GM23338 (cell line): ENCODE measurements around the gene PLAAT3. TPM values are rescaled to one million over a fixed set of nuclear protein-coding genes. Genes with fewer than 3 reads are reported as not detected.

Source experiments
- ATAC-seq: fragments of 200-7000 bp; cut with Tn5 transposase; 3 replicates; pipeline ENCODE4 v1.9.1; 2020
- DNase-seq: peaks from one replicate; pipeline ENCODE4 v3.0.0-alpha.2; 2015; ENCODE audit warnings: low spot score
- H2AFZ ChIP-seq: fragments of 200-600 bp; sonication (generic); 2 replicates; pipeline ENCODE4 v1.8.0; 2016; ENCODE audit warnings: antibody characterized with exemption, mild to moderate bottlenecking, moderate library complexity
- H3F3A ChIP-seq: fragments of 200-600 bp; sonication (generic); replicated peaks from 2 replicates; pipeline ENCODE4 v1.8.0; 2017; ENCODE audit warnings: antibody characterized with exemption, mixed run types, low read depth
- H3K27ac ChIP-seq: fragments of 200-600 bp; sonication (generic); 2 replicates; pipeline ENCODE4 v1.6.1; 2016; ENCODE audit warnings: low read depth
- H3K27me3 ChIP-seq: fragments of 200-600 bp; sonication (generic); 2 replicates; pipeline ENCODE4 v1.8.0; 2016; ENCODE audit warnings: mild to moderate bottlenecking, mixed run types, moderate library complexity; ENCODE audit not compliant: insufficient read depth
- H3K36me3 ChIP-seq: fragments of 200-600 bp; sonication (generic); 2 replicates; pipeline ENCODE4 v1.8.0; 2016; ENCODE audit warnings: mild to moderate bottlenecking; ENCODE audit not compliant: insufficient read depth
- H3K4me1 ChIP-seq: fragments of 200-600 bp; sonication (generic); 2 replicates; pipeline ENCODE4 v1.8.0; 2016; ENCODE audit warnings: mild to moderate bottlenecking, moderate library complexity; ENCODE audit not compliant: insufficient read depth
- H3K4me2 ChIP-seq: fragments of 200-600 bp; sonication (generic); 2 replicates; pipeline ENCODE4 v1.7.1; 2017; ENCODE audit warnings: mixed run types
- H3K4me3 ChIP-seq: fragments of 200-600 bp; sonication (generic); 2 replicates; pipeline ENCODE4 v1.6.1; 2016; ENCODE audit warnings: mixed run types
- H3K79me2 ChIP-seq: fragments of 200-600 bp; sonication (generic); replicated peaks from 2 replicates; pipeline ENCODE4 v1.8.0; 2017; ENCODE audit warnings: mild to moderate bottlenecking; ENCODE audit not compliant: insufficient read depth
- H3K9me2 ChIP-seq: fragments of 200-600 bp; sonication (generic); 2 replicates; pipeline ENCODE4 v1.8.0; 2017; ENCODE audit not compliant: insufficient read depth
- H4K20me1 ChIP-seq: fragments of 200-600 bp; sonication (generic); replicated peaks from 2 replicates; pipeline ENCODE4 v1.8.0; 2017; ENCODE audit warnings: mild to moderate bottlenecking; ENCODE audit not compliant: insufficient read depth
- H3K27ac Mint-ChIP-seq: 2 replicates; pipeline ENCODE4 v1.8.0; 2020; ENCODE audit warnings: inconsistent platforms, mild to moderate bottlenecking, moderate library complexity, mixed read lengths
- H3K27me3 Mint-ChIP-seq: 3 replicates; pipeline ENCODE4 v1.8.0; 2022; ENCODE audit warnings: low read depth, mild to moderate bottlenecking, moderate library complexity, mixed read lengths, inconsistent platforms; ENCODE audit not compliant: insufficient read depth, poor library complexity
- H3K36me3 Mint-ChIP-seq: 3 replicates; pipeline ENCODE4 v1.8.0; 2021; ENCODE audit warnings: low read depth, mild to moderate bottlenecking, inconsistent platforms, moderate library complexity, mixed read lengths
- H3K4me1 Mint-ChIP-seq: 3 replicates; pipeline ENCODE4 v1.8.0; 2020; ENCODE audit warnings: mild to moderate bottlenecking, inconsistent platforms, mixed read lengths
- H3K4me3 Mint-ChIP-seq: 3 replicates; pipeline ENCODE4 v1.8.0; 2021; ENCODE audit warnings: moderate library complexity, mild to moderate bottlenecking, inconsistent platforms, mixed read lengths
- H3K9me3 Mint-ChIP-seq: 3 replicates; pipeline ENCODE4 v1.8.0; 2020; ENCODE audit warnings: moderate library complexity, mild to moderate bottlenecking, inconsistent platforms, mixed read lengths
- CREB1 ChIP-seq: fragments of 250-450 bp; sonication (Bioruptor Pico); IDR thresholded peaks from 2 replicates; pipeline ENCODE4 v1.5.0; 2020; ENCODE audit warnings: low read depth, mild to moderate bottlenecking, moderate library complexity
- CTCF ChIP-seq, 2 experiments: fragments of 200-600 bp in 1 of 2; sonication (generic) in 1 of 2; conservative IDR thresholded peaks; 2 replicates each; pipeline versions ENCODE4 v1.5.1 to v1.6.1; 2016 to 2017; ENCODE audit warnings: antibody characterized with exemption in 2 of 2, low read depth in 2 of 2, mild to moderate bottlenecking in 2 of 2, moderate library complexity in 1 of 2
- ETS1 ChIP-seq: IDR thresholded peaks from 2 replicates; pipeline ENCODE4 v1.6.1; 2016; ENCODE audit warnings: antibody characterized with exemption
- EZH2 ChIP-seq: fragments of 200-600 bp; sonication (generic); IDR thresholded peaks from one replicate; pipeline ENCODE4 v1.8.0; 2017; ENCODE audit warnings: antibody characterized with exemption, mild to moderate bottlenecking, low read depth; ENCODE audit not compliant: unreplicated experiment
- EZH2phosphoT487 ChIP-seq: fragments of 200-600 bp; sonication (generic); IDR thresholded peaks from one replicate; pipeline ENCODE4 v1.8.1; 2018; ENCODE audit warnings: antibody characterized with exemption; ENCODE audit not compliant: unreplicated experiment
- JUNB ChIP-seq: IDR thresholded peaks from one replicate; pipeline ENCODE4 v1.6.1; 2016; ENCODE audit warnings: antibody characterized with exemption; ENCODE audit not compliant: unreplicated experiment
- NANOG ChIP-seq: IDR thresholded peaks from 2 replicates; pipeline ENCODE4 v1.6.1; 2016; ENCODE audit warnings: antibody characterized with exemption, borderline replicate concordance
- STAT1 ChIP-seq: IDR thresholded peaks from one replicate; pipeline ENCODE4 v1.6.1; 2016; ENCODE audit warnings: antibody characterized with exemption; ENCODE audit not compliant: unreplicated experiment
- ZNF114 ChIP-seq: fragments of 250-450 bp; sonication (Bioruptor Pico); IDR thresholded peaks from 2 replicates; pipeline ENCODE4 v1.5.0; 2020; ENCODE audit warnings: mild to moderate bottlenecking, moderate library complexity
- ZNF331 ChIP-seq: fragments of 250-450 bp; sonication (Bioruptor Pico); IDR thresholded peaks from 2 replicates; pipeline ENCODE4 v1.5.0; 2020; ENCODE audit warnings: low read depth, mild to moderate bottlenecking, moderate library complexity
- ZNF462 ChIP-seq: fragments of 250-450 bp; sonication (Bioruptor Pico); IDR thresholded peaks from 2 replicates; pipeline ENCODE4 v1.5.0; 2020; ENCODE audit warnings: mild to moderate bottlenecking, moderate library complexity
- polyA plus RNA-seq: library from polyadenylated mRNA; unstranded; fragments of >200 nt; fragmentation: Nextera tagmentation; extraction: Ambion mirVana; gene quantifications from 2 replicates; pipeline ENCODE4 v1.2.1, GENCODE V29; 2016
- total RNA-seq: library from RNA; depleted of rRNA; stranded (reverse); fragments of >200 nt; shearing (Covaris generic); gene quantifications from 2 replicates; pipeline ENCODE4 v1.2.3, GENCODE V29; 2014
- TF ChIP-seq, protein P1 (sequence below): IDR thresholded peaks from one replicate; pipeline ENCODE4 v1.6.1; 2018; ENCODE audit warnings: antibody characterized with exemption; ENCODE audit not compliant: unreplicated experiment

The PLAAT3 gene
- total and polyA plus RNA-seq, 2 experiments from 2014 or later: 61.1 to 262 TPM

- no peaks in the 10 kb centered on the region for H3K79me2 ChIP-seq
- peak overlapping the region; percentile 53 for H3K4me2 ChIP-seq
- peak overlapping the region; percentile 30; the same call in 1 of the 3 replicates for H3K4me3 Mint-ChIP-seq
- peak overlapping the region; percentile 26 for H3K4me3 ChIP-seq
- peaks cover 13% of the 10 kb centered on the region for H3K36me3 Mint-ChIP-seq
- TF ChIP-seq STAT1: no peak
- no peak for TF ChIP-seq EZH2
- no peak for TF ChIP-seq JUNB
- TF ChIP-seq CREB1 (CRISPR knock-in tag): no peak
- TF ChIP-seq, protein P1, sequence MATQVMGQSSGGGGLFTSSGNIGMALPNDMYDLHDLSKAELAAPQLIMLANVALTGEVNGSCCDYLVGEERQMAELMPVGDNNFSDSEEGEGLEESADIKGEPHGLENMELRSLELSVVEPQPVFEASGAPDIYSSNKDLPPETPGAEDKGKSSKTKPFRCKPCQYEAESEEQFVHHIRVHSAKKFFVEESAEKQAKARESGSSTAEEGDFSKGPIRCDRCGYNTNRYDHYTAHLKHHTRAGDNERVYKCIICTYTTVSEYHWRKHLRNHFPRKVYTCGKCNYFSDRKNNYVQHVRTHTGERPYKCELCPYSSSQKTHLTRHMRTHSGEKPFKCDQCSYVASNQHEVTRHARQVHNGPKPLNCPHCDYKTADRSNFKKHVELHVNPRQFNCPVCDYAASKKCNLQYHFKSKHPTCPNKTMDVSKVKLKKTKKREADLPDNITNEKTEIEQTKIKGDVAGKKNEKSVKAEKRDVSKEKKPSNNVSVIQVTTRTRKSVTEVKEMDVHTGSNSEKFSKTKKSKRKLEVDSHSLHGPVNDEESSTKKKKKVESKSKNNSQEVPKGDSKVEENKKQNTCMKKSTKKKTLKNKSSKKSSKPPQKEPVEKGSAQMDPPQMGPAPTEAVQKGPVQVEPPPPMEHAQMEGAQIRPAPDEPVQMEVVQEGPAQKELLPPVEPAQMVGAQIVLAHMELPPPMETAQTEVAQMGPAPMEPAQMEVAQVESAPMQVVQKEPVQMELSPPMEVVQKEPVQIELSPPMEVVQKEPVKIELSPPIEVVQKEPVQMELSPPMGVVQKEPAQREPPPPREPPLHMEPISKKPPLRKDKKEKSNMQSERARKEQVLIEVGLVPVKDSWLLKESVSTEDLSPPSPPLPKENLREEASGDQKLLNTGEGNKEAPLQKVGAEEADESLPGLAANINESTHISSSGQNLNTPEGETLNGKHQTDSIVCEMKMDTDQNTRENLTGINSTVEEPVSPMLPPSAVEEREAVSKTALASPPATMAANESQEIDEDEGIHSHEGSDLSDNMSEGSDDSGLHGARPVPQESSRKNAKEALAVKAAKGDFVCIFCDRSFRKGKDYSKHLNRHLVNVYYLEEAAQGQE: no peak
- TF ChIP-seq ZNF114 (CRISPR knock-in tag): no peak
- TF ChIP-seq ZNF462 (CRISPR knock-in tag): no peak
- no peak for TF ChIP-seq ZNF331 (CRISPR knock-in tag)
- no peak for TF ChIP-seq EZH2phosphoT487
- TF ChIP-seq ETS1: no peak
- no peak for TF ChIP-seq NANOG
- TF ChIP-seq CTCF (conservative IDR thresholded peaks at IDR 0.05; ENCODE audit: low read depth in 2 of 2): no peak
- peaks cover 55% of the 10 kb centered on the region for H3K4me1 Mint-ChIP-seq
- H3K36me3 ChIP-seq: no peaks in the 10 kb centered on the region; the same call in 1 of the 2 replicates
- peaks cover 3% of the 10 kb centered on the region for H3K9me2 ChIP-seq
- peak overlapping the region; percentile 87 for H3K27ac Mint-ChIP-seq
- H3K27me3 Mint-ChIP-seq: peaks cover 5% of the 10 kb centered on the region
- peaks cover 21% of the 10 kb centered on the region for H3F3A ChIP-seq
- H3K4me1 ChIP-seq: peaks cover 40% of the 10 kb centered on the region
- H3K27me3 ChIP-seq: no peaks in the 10 kb centered on the region
- ATAC-seq (peak; percentile 41), DNase-seq (peak; percentile 47)
- no peak overlapping the region for H2AFZ ChIP-seq
- H3K27ac ChIP-seq: peak overlapping the region; percentile 99
- no peaks in the 10 kb centered on the region for H4K20me1 ChIP-seq
- H3K9me3 Mint-ChIP-seq: peaks cover 18% of the 10 kb centered on the region; the same call in 2 of the 3 replicates
These were observed 84.2 kb downstream of the PLAAT3 start for GRCh38 chr11:63530021-63530420.
